WTC11 (cell line): Measurements from ENCODE around the gene HDGFL2. TPM values are rescaled to one million over a fixed set of nuclear protein-coding genes. Genes with fewer than 3 reads are reported as not detected.

Source experiments
- ATAC-seq: fragments of 200-7000 bp; cut with Tn5 transposase; 2 replicates; pipeline ENCODE4 v1.10.0; 2021; ENCODE audit warnings: mild to moderate bottlenecking, moderate library complexity
- CTCF ChIA-PET: fragments of 300-600 bp; sonication (Branson Sonifier 250); formaldehyde crosslinking; loops from one replicate; lab custom pipeline; 2021; ENCODE audit warnings: antibody characterized with exemption; lab: Charles Lee
- POLR2A ChIA-PET: fragments of 350-600 bp; sonication (Branson Sonifier 250); formaldehyde crosslinking; loops from one replicate; lab custom pipeline; 2021; ENCODE audit warnings: antibody characterized with exemption; lab: Charles Lee
- DNase-seq: peaks from one replicate; pipeline ENCODE4 v3.0.0; 2021; ENCODE audit warnings: low spot score
- H3K27ac Mint-ChIP-seq: 2 replicates; pipeline ENCODE4 v1.8.0; 2021; ENCODE audit warnings: mixed read lengths
- H3K27me3 Mint-ChIP-seq: 2 replicates; pipeline ENCODE4 v1.8.0; 2021; ENCODE audit warnings: low read depth, mild to moderate bottlenecking, moderate library complexity, mixed read lengths
- H3K36me3 Mint-ChIP-seq: 2 replicates; pipeline ENCODE4 v1.8.0; 2021; ENCODE audit warnings: mixed read lengths
- H3K4me1 Mint-ChIP-seq: 2 replicates; pipeline ENCODE4 v1.8.0; 2022; ENCODE audit warnings: mixed read lengths
- H3K4me3 Mint-ChIP-seq: 2 replicates; pipeline ENCODE4 v1.8.0; 2021; ENCODE audit warnings: mild to moderate bottlenecking, moderate library complexity, mixed read lengths
- H3K9me3 Mint-ChIP-seq: 2 replicates; pipeline ENCODE4 v1.8.0; 2021; ENCODE audit warnings: mixed read lengths
- E2F4 ChIP-seq: sonication (generic); formaldehyde crosslinking; IDR thresholded peaks from 2 replicates; pipeline ENCODE4 v1.8.1; 2022; ENCODE audit warnings: low read depth, mild to moderate bottlenecking, moderate library complexity, missing genetic modification reagents, borderline replicate concordance
- ELF4 ChIP-seq: sonication (generic); formaldehyde crosslinking; IDR thresholded peaks from 2 replicates; pipeline ENCODE4 v1.8.1; 2022; ENCODE audit warnings: low read depth, mild to moderate bottlenecking, moderate library complexity, missing genetic modification reagents
- ERG ChIP-seq: fragments of 250-450 bp; sonication (Bioruptor Pico); IDR thresholded peaks from 2 replicates; pipeline ENCODE4 v1.8.0; 2021; ENCODE audit warnings: mild to moderate bottlenecking
- GTF2I ChIP-seq: fragments of 250-450 bp; sonication (Bioruptor Pico); conservative IDR thresholded peaks from 2 replicates; pipeline ENCODE4 v1.4.0; 2021; ENCODE audit warnings: mild to moderate bottlenecking
- MYBL2 ChIP-seq: sonication (generic); formaldehyde crosslinking; IDR thresholded peaks from 2 replicates; pipeline ENCODE4 v1.8.1; 2023; ENCODE audit warnings: mild to moderate bottlenecking, moderate library complexity, missing genetic modification reagents
- SMAD3 ChIP-seq: sonication (generic); formaldehyde crosslinking; IDR thresholded peaks from 2 replicates; pipeline ENCODE4 v1.8.0; 2022; ENCODE audit warnings: missing genetic modification reagents, mild to moderate bottlenecking, borderline replicate concordance
- SOX15 ChIP-seq: fragments of 250-450 bp; sonication (Bioruptor Pico); IDR thresholded peaks from 2 replicates; pipeline ENCODE4 v1.9.0; 2021; ENCODE audit warnings: mild to moderate bottlenecking
- ZNF138 ChIP-seq: sonication (generic); formaldehyde crosslinking; conservative IDR thresholded peaks from 2 replicates; pipeline ENCODE4 v1.8.1; 2022; ENCODE audit warnings: mild to moderate bottlenecking, moderate library complexity, missing genetic modification reagents
- ZNF232 ChIP-seq: sonication (generic); formaldehyde crosslinking; IDR thresholded peaks from 2 replicates; pipeline ENCODE4 v1.8.0; 2022; ENCODE audit warnings: mild to moderate bottlenecking, missing genetic modification reagents
- ZNF317 ChIP-seq: sonication (generic); formaldehyde crosslinking; IDR thresholded peaks from 2 replicates; pipeline ENCODE4 v1.8.1; 2023; ENCODE audit warnings: low read depth, mild to moderate bottlenecking, moderate library complexity, missing genetic modification reagents, borderline replicate concordance
- ZNF512 ChIP-seq: sonication (generic); formaldehyde crosslinking; IDR thresholded peaks from 2 replicates; pipeline ENCODE4 v1.8.1; 2022; ENCODE audit warnings: missing genetic modification reagents, borderline replicate concordance
- total RNA-seq: library from RNA; stranded (reverse); gene quantifications from 3 replicates; pipeline ENCODE4 v1.2.3, GENCODE V29; 2021
- TF ChIP-seq, protein P1 (sequence below): sonication (generic); formaldehyde crosslinking; IDR thresholded peaks from 2 replicates; pipeline ENCODE4 v1.8.1; 2023; ENCODE audit warnings: mild to moderate bottlenecking, missing genetic modification reagents, moderate library complexity
- TF ChIP-seq, protein P2 (sequence below): sonication (generic); formaldehyde crosslinking; IDR thresholded peaks from 2 replicates; pipeline ENCODE4 v1.8.1; 2022; ENCODE audit warnings: low read depth, missing genetic modification reagents, borderline replicate concordance
- TF ChIP-seq, protein P3 (sequence below): fragments of 250-450 bp; sonication (Bioruptor Pico); IDR thresholded peaks from 2 replicates; pipeline ENCODE4 v1.9.0; 2021; ENCODE audit warnings: moderate library complexity, mild to moderate bottlenecking, inconsistent platforms, borderline replicate concordance

Gene HDGFL2
- total RNA-seq, 1 experiment from 2014 or later: 115 TPM

DNA sequence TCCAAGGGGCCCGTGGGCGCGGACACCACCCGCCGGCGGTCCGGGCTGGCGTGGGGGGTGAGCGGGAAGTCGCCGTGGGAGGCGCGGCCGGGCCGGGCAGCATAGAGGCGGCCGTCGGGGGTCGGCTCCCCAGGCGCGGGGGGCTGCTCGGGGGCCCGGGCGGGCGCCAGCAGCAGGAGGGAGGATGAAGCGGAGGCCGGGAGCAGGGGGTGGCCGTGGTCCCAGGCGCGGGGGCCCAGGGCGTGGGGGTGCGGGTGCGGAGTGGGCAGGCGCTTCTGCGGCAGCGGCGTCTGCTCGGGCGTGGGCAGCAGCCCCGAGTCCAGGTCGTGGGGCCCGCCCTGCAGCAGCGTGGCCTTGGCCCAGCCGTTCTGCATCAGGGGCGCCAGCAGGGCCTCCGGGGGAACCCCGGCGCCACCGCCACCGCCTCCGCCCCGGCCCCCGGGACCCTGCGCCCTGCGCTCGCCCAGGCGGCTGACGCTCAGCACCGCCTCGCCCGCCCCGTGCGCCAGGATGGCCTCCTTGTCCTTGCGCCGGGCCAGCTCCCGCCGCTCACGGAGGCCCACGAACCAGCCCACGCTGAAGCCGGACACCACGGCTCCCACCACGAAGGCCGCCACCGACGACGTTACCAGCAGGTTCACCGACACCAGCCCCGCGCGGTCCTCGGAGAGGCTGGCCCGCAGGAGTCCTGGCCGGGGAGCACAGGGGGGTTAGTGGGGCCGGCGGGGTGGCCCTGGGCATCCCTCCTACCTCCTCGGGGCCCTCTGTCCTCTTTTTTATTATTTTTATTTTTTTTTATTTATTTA is 71.9 kb downstream of the HDGFL2 start (continued):
- TF ChIP-seq E2F4 (CRISPR knock-in tag): no peak
- TF ChIP-seq ZNF317 (CRISPR knock-in tag): no peak
- TF ChIP-seq ZNF512 (CRISPR knock-in tag): no peak

DNA sequence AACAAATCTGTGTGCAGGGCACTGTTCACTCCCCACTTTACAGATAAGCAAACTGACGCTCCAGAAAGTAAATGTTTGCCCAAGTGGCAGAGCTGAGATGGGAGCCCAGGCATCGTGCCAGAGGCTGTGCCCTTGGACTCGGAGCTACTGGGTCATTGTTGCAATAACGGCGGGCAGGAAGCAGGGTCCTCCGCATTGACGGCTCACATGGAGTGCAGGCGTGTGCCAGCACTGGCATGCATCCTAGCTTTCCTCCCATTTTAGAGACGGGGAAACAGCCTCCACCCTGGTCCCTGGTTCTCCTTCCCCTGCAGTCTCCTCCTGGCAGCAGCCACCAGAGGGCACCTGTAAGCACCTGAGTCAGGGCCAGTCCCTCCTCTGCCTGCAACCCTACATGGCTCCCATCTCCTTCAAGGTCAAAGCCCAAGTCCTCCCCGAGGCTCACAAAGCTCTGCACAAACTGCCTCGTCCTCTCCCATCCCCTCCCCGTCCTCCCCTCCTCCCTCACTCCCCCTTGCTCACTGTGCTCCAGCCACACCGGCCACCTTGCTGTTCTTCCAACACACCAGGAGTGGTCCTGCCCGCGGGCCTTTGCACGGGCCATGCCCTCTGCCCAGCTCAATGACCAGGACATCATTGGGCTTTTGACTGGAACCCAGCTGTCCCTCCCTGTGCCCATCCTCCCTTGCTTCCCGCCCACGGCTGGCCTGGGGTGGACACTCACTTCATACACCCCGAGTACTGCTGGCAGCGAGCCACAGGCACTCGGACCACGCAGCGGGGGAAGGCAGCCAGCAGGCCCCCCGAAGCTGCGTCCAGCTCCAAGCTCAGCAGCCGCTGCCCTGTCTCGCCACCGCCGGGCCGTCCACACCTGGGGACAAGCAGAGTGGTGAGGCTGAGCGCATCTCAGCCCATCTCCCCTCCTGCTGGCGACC is 75.5 kb downstream of the HDGFL2 start:
- H3K9me3 Mint-ChIP-seq: no peaks in the 10 kb centered on the region
- CTCF ChIA-PET: interaction anchor here (0.6 to 2.7 kb wide), 15 partner anchors 10 to 1257 kb away, joined by 3 to 17 read pairs (median 4); partner anchors contain the start of genes HDGFL2 and PLIN5
- H3K4me3 Mint-ChIP-seq: no peak overlapping the region
- no peak overlapping the region for H3K27ac Mint-ChIP-seq
- TF ChIP-seq, protein P1, sequence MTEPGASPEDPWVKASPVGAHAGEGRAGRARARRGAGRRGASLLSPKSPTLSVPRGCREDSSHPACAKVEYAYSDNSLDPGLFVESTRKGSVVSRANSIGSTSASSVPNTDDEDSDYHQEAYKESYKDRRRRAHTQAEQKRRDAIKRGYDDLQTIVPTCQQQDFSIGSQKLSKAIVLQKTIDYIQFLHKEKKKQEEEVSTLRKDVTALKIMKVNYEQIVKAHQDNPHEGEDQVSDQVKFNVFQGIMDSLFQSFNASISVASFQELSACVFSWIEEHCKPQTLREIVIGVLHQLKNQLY (CRISPR knock-in tag): no peak
- TF ChIP-seq, protein P2, sequence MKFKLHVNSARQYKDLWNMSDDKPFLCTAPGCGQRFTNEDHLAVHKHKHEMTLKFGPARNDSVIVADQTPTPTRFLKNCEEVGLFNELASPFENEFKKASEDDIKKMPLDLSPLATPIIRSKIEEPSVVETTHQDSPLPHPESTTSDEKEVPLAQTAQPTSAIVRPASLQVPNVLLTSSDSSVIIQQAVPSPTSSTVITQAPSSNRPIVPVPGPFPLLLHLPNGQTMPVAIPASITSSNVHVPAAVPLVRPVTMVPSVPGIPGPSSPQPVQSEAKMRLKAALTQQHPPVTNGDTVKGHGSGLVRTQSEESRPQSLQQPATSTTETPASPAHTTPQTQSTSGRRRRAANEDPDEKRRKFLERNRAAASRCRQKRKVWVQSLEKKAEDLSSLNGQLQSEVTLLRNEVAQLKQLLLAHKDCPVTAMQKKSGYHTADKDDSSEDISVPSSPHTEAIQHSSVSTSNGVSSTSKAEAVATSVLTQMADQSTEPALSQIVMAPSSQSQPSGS (CRISPR knock-in tag): no peak
- TF ChIP-seq GTF2I (CRISPR knock-in tag): peak; percentile 86
- TF ChIP-seq ZNF138: no peak
- TF ChIP-seq MYBL2: no peak
- no peak for TF ChIP-seq SMAD3 (CRISPR knock-in tag)
- H3K36me3 Mint-ChIP-seq: peaks cover 20% of the 10 kb centered on the region
- H3K27me3 Mint-ChIP-seq: no peaks in the 10 kb centered on the region
- POLR2A ChIA-PET: interaction anchor here (0.6 kb wide), 1 partner anchor 250 kb away, joined by 4 read pairs; no protein-coding TSS in a partner anchor
- ATAC-seq: no peak
- H3K4me1 Mint-ChIP-seq: no peaks in the 10 kb centered on the region
- DNase-seq: peak; percentile 40

- no peak for DNase-seq
- ChIA-PET POLR2A (no interaction called here), CTCF (interaction anchor here (1.2 to 2.7 kb wide), 6 partner anchors 10 to 77 kb away, joined by 3 to 17 read pairs (median 6); partner anchors contain the start of gene HDGFL2)
- no peaks in the 10 kb centered on the region for H3K4me1 Mint-ChIP-seq
- no peaks in the 10 kb centered on the region for H3K9me3 Mint-ChIP-seq
- no peaks in the 10 kb centered on the region for H3K27me3 Mint-ChIP-seq
- ATAC-seq: no peak
- no peak overlapping the region for H3K27ac Mint-ChIP-seq
- TF ChIP-seq ZNF232 (CRISPR knock-in tag) (no peak), SOX15 (no peak), SMAD3 (CRISPR knock-in tag) (no peak), ERG (CRISPR knock-in tag) (no peak), ELF4 (CRISPR knock-in tag) (no peak)
- TF ChIP-seq, protein P3, sequence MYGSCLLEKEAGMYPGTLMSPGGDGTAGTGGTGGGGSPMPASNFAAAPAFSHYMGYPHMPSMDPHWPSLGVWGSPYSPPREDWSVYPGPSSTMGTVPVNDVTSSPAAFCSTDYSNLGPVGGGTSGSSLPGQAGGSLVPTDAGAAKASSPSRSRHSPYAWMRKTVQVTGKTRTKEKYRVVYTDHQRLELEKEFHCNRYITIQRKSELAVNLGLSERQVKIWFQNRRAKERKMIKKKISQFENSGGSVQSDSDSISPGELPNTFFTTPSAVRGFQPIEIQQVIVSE (CRISPR knock-in tag): no peak
- no peak overlapping the region for H3K4me3 Mint-ChIP-seq
- H3K36me3 Mint-ChIP-seq: peaks cover 26% of the 10 kb centered on the region
Observed at GRCh38 chr19:4548238-4548584, 76.1 kb downstream of the HDGFL2 start.
